Smooth muscle cell (in vitro differentiated cells): ENCODE data around the gene SOX8. TPM values are rescaled to one million over a fixed set of nuclear protein-coding genes. Genes with fewer than 3 reads are reported as not detected.

Source experiments
- DNase-seq: peaks from one replicate; lab custom pipeline; 2025; ENCODE audit not compliant: unreplicated experiment; lab: John Stamatoyannopoulos, UW
- H2AFZ ChIP-seq: fragments of 200-600 bp; sonication (generic); 2 replicates; pipeline ENCODE4 v1.6.0; 2016; ENCODE audit warnings: antibody characterized with exemption, low read depth, mild to moderate bottlenecking
- H3F3A ChIP-seq: fragments of 200-600 bp; sonication (generic); 2 replicates; pipeline ENCODE4 v1.6.0; 2017; ENCODE audit warnings: antibody characterized with exemption, low read depth
- H3K27ac ChIP-seq: fragments of 200-600 bp; sonication (generic); 2 replicates; pipeline ENCODE4 v1.5.1; 2016; ENCODE audit warnings: low read depth, mild to moderate bottlenecking
- H3K27me3 ChIP-seq: fragments of 200-600 bp; sonication (generic); 2 replicates; pipeline ENCODE4 v1.6.1; 2016; ENCODE audit warnings: low read depth, mild to moderate bottlenecking
- H3K36me3 ChIP-seq: fragments of 200-600 bp; sonication (generic); 2 replicates; pipeline ENCODE4 v1.5.1; 2016; ENCODE audit warnings: low read depth
- H3K4me1 ChIP-seq: fragments of 200-600 bp; sonication (generic); 2 replicates; pipeline ENCODE4 v1.5.1; 2016; ENCODE audit warnings: low read depth
- H3K4me2 ChIP-seq: fragments of 200-600 bp; sonication (generic); 2 replicates; pipeline ENCODE4 v1.6.0; 2016; ENCODE audit warnings: mild to moderate bottlenecking
- H3K4me3 ChIP-seq: fragments of 200-600 bp; sonication (generic); 2 replicates; pipeline ENCODE4 v1.5.1; 2016; ENCODE audit warnings: mild to moderate bottlenecking
- H3K79me2 ChIP-seq: fragments of 200-600 bp; sonication (generic); 2 replicates; pipeline ENCODE4 v1.6.0; 2016; ENCODE audit warnings: low read depth, mild to moderate bottlenecking
- H3K9ac ChIP-seq: fragments of 200-600 bp; sonication (generic); 2 replicates; pipeline ENCODE4 v1.6.0; 2016; ENCODE audit warnings: low read depth
- H3K9me3 ChIP-seq: fragments of 200-600 bp; sonication (generic); replicated peaks from 2 replicates; pipeline ENCODE4 v1.5.1; 2016; ENCODE audit warnings: low read depth
- H4K20me1 ChIP-seq: fragments of 200-600 bp; sonication (generic); 2 replicates; pipeline ENCODE4 v1.6.0; 2016; ENCODE audit warnings: low read depth
- WGBS: methylation state at CpG from one replicate; pipeline ENCODE4 v1.1.7; 2016; ENCODE audit warnings: low lambda C conversion rate; 5-methylcytosine and 5-hydroxymethylcytosine counted together
- polyA plus RNA-seq: library from polyadenylated mRNA; unstranded; fragments of >200 nt; fragmentation: Nextera tagmentation; extraction: Ambion mirVana; gene quantifications from 2 replicates; pipeline ENCODE4 v1.2.1, GENCODE V29; 2016
- total RNA-seq: library from RNA; depleted of rRNA; stranded (reverse); fragments of >200 nt; gene quantifications from 2 replicates; pipeline ENCODE4 v1.2.3, GENCODE V29; 2014
- TF ChIP-seq, protein P1 (sequence below): fragments of 200-600 bp; sonication (generic); IDR thresholded peaks from 2 replicates; pipeline ENCODE4 v1.5.1; 2017; ENCODE audit warnings: borderline replicate concordance, mild to moderate bottlenecking, antibody characterized with exemption; ENCODE audit not compliant: insufficient read depth, poor library complexity, severe bottlenecking

SOX8 gene
- total and polyA plus RNA-seq, 2 experiments from 2014 or later, result 1.8 to 3.5 TPM

DNA sequence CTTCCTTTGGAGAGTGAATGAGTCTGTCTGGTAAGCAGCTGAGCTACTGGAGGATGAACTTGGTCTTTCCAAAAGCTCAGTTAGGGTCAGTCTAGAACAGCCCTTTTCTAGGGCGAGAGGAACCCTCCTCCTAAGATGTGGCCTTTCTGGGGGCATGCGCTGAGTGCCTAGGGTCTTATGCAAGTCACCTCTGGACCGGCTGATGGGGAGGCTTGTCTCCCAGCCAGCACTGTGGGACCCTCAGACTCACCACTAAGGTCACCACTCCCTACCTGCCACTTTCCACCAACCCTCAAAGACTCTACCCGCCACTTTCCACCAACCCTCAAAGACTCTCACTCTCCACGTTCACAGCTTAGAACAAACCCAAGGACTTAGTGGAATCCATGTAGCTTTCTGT is 37.6 kb upstream of the SOX8 start:
- peaks cover 27% of the 10 kb centered on the region for H4K20me1 ChIP-seq
- no peaks in the 10 kb centered on the region for H3K27me3 ChIP-seq
- H3K9me3 ChIP-seq, result peaks cover 15% of the 10 kb centered on the region
- H3K4me2 ChIP-seq, result no peak overlapping the region
- no peak for DNase-seq
- no peak overlapping the region for H3K4me3 ChIP-seq
- no peak overlapping the region for H3K27ac ChIP-seq
- TF ChIP-seq, protein P1, sequence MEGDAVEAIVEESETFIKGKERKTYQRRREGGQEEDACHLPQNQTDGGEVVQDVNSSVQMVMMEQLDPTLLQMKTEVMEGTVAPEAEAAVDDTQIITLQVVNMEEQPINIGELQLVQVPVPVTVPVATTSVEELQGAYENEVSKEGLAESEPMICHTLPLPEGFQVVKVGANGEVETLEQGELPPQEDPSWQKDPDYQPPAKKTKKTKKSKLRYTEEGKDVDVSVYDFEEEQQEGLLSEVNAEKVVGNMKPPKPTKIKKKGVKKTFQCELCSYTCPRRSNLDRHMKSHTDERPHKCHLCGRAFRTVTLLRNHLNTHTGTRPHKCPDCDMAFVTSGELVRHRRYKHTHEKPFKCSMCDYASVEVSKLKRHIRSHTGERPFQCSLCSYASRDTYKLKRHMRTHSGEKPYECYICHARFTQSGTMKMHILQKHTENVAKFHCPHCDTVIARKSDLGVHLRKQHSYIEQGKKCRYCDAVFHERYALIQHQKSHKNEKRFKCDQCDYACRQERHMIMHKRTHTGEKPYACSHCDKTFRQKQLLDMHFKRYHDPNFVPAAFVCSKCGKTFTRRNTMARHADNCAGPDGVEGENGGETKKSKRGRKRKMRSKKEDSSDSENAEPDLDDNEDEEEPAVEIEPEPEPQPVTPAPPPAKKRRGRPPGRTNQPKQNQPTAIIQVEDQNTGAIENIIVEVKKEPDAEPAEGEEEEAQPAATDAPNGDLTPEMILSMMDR, result no peak
- H2AFZ ChIP-seq, result no peak overlapping the region
- H3F3A ChIP-seq, result no peaks in the 10 kb centered on the region
- WGBS, result over 99% methylated on average over 5 of the region's 5 CpGs
- no peak overlapping the region for H3K9ac ChIP-seq
- no peaks in the 10 kb centered on the region for H3K79me2 ChIP-seq
- no peaks in the 10 kb centered on the region for H3K4me1 ChIP-seq
- H3K36me3 ChIP-seq, result no peaks in the 10 kb centered on the region

DNA sequence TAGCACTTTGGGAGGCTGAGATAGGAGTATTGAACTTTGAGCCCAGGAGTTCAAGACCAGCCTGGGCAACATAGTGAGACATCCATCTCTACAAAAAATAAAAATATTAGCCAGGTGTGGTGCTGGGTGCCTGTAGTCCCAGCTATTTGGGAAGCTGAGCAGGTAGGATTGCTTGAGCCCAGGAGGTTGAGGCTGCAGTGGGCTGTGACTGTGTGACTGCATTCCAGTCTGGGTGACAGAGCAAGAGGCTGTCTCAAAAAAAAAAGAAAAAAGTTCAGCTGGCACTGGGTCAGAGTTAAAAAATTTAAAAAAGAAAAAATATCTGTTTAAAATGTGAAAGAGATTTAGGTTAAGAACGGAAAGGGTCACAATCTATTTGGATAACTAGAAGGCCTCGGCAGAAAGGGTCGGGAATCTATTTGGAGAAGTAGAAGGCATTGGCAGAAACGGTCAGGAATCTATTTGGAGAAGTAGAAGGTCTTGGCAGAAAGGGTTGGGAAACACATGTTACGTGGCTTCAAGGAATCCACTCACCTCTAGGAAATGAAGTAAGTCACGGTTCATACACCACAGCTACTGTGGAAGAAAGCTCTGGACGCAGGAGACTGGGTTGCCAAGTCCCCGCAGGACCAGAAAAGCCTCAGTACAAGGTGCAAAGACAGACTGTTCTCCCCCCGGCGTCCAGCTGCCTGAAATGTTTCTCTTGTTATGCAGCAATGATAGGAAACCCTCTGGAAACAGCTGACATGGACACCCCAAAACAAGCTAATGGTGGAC is 36.1 kb upstream of the SOX8 start:
- Histone ChIP-seq H3K9me3 (peaks cover 15% of the 10 kb centered on the region), H3K4me3 (no peak overlapping the region), H2AFZ (no peak overlapping the region), H3K79me2 (no peaks in the 10 kb centered on the region), H3F3A (no peaks in the 10 kb centered on the region), H3K36me3 (no peaks in the 10 kb centered on the region), H3K27me3 (no peaks in the 10 kb centered on the region), H3K27ac (peak overlapping the region; percentile 52), H4K20me1 (peaks cover 28% of the 10 kb centered on the region), H3K9ac (no peak overlapping the region), H3K4me2 (no peak overlapping the region), H3K4me1 (no peaks in the 10 kb centered on the region)
- TF ChIP-seq, protein P1, result no peak
- 83% methylated on average over 10 of the region's 10 CpGs for WGBS
- no peak for DNase-seq

DNA sequence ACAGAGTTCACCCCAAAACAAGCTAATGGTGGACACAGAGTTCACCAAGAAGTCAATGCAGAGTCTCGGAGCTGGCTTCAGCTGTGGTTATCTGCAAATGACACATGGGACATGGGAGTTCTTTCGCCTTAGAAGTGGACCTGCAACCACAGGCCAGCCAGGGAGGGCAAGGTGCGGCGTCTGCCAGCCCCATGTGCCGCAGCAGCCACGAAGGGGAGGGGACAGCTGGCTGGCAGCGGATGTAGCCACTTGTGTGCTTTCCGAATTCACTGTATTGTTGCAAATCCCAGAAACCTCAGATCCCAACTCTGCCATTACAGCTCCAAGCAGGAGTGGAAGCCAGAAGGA is 35.5 kb upstream of the SOX8 start:
- Histone ChIP-seq H3K4me3 (no peak overlapping the region), H3K36me3 (no peaks in the 10 kb centered on the region), H3K4me2 (no peak overlapping the region), H3K4me1 (no peaks in the 10 kb centered on the region), H3F3A (no peaks in the 10 kb centered on the region), H2AFZ (no peak overlapping the region), H3K27ac (peak overlapping the region; percentile 52), H3K9me3 (peaks cover 15% of the 10 kb centered on the region), H3K27me3 (no peaks in the 10 kb centered on the region), H3K9ac (no peak overlapping the region), H3K79me2 (no peaks in the 10 kb centered on the region), H4K20me1 (peaks cover 32% of the 10 kb centered on the region)
- TF ChIP-seq, protein P1, result no peak
- no peak for DNase-seq
- WGBS, result 86% methylated on average over 8 of the region's 8 CpGs
